Keratinocyte (primary cell): Measurements from ENCODE around the gene UBE2R2.

Experiments used
- CTCF ChIP-seq, 3 experiments: IDR thresholded peaks in 1 of 3; conservative IDR thresholded peaks in 1 of 3; optimal IDR thresholded peaks in 1 of 3; 2 replicates in 2 of 3; 3 replicates in 1 of 3; pipeline versions ENCODE3 to v1.5.1; 2011; ENCODE audit warnings: low read length in 3 of 3, mild to moderate bottlenecking in 3 of 3, moderate library complexity in 2 of 3, control low read depth in 1 of 3, inconsistent platforms in 1 of 3; ENCODE audit not compliant: insufficient read depth in 2 of 3; ENCODE audit errors: extremely low read depth in 1 of 3
- EZH2 ChIP-seq: IDR thresholded peaks from one replicate; pipeline ENCODE4 v1.6.1; 2012; ENCODE audit warnings: inconsistent platforms, mild to moderate bottlenecking, low read length, moderate library complexity

GRCh38 chr9:33868440-33868973 is 51.5 kb downstream of the UBE2R2 start:
- TF ChIP-seq CTCF (optimal IDR thresholded peaks at IDR 0.05 in 1 of 3, IDR thresholded peaks at IDR 0.05 in 1 of 3, conservative IDR thresholded peaks at IDR 0.05 in 1 of 3; ENCODE audit: extremely low read depth in 1 of 3, insufficient read depth in 2 of 3, low read length in 3 of 3) (no peak), EZH2 (no peak)
